Stimulated activated CD8-positive, alpha-beta memory T cell treated with anti-CD3 and anti-CD28 coated beads, Interleukin-12 subunit alpha, Interleukin-12 subunit beta, amount 100 ng/mL, for 24 hours (primary cell): ENCODE measurements around the gene MAPK4.

Experiments used
- DNase-seq: peaks from one replicate; pipeline ENCODE4 v3.0.0-alpha.2; 2020; ENCODE audit errors: extremely low read depth

The MAPK4 gene

DNA sequence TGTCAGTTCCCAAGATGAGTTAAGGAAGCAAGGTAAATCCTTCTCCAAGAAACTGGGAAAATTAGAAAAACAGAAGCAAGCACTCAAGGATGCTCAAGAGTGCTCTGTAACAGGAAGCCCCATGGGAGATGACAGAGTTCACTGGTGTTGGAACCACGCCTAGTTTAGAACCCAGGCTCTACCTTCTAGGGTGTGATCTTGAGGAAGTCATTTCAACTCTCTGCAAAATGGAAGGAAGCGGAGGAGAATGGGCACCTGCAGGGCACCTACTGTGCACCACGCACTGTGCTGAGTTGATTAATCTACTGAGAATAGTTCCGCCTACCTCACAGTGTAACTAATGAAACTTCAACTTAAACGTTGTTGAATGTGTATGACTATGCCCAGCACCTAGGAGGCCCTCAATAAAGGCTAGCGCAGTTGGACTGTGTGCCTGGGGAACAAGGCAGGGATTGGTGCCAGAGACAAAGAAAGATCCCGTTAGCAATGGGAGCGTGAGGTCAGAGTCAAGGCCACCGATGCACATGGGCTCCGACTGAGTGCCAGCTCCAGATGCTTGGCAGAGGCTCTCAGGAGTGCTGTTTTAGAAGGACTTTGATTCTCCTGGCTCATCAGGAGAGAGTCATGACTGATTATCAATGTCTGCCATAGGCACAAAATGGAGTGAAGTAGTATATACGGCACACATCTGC lies 93.7 kb downstream of the MAPK4 start:
- DNase-seq: no peak

DNA sequence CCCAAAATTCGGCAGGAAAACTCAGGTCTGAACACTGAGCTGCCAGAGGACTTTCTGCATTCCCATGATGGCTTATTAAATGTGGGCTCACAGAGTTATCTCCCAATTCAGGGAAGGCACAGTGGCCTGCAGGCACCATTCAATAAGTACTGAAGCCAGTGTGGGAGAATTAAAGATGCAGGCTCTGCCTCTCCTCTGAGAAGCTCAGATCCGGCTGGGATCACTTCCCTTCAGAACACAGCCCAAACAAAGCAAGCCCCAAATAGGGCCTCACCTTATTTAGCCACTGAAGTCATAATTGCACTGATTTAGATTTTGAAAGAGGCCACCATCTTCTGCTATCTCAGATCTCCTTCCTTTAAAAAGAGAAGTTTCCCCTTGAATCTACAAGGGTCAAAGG lies 94.3 kb downstream of the MAPK4 start:
- DNase-seq: no peak

DNA sequence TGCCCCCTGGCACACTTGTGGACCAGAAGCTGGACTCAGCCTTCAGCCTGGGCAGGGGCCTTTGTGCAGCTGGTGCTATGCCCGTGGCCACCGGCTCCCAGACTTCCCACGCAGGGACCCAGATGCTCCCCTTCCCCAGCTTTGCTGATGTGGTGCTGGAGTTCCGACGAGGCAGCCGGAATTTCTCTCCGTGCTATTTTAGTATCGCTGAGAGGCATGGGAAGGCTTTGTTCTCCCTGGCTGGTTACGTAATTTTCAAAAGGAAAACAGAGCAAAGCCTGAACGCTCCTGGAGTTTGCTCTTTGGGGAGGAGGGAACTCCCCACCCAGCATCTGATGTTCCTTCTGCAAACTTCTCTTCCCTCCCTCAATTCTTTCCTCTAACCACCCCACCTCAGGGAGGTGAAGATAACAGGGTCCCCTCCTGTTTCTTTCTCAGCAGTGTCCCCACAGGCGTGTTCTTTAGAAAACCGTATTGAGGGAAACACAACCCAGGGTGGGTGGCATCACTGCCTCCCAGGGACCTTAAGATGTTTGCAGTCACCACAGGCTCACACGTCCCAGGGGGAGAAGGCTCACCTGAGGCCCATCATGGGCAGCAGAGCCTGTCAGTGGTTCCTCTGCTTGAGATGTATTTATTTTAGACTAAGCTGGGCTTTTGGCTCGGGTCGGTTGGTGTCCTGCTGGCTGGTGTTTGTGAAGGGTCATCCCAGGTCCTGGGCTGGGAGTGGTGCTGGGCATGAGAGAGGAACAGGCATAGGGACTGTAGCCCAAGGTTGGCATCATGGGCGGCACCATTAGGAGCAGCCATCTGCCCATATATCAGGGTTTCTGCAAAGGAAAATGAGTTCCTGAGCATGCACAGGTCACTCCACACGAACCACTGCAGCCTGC lies 95.0 kb downstream of the MAPK4 start:
- DNase-seq: no peak

DNA sequence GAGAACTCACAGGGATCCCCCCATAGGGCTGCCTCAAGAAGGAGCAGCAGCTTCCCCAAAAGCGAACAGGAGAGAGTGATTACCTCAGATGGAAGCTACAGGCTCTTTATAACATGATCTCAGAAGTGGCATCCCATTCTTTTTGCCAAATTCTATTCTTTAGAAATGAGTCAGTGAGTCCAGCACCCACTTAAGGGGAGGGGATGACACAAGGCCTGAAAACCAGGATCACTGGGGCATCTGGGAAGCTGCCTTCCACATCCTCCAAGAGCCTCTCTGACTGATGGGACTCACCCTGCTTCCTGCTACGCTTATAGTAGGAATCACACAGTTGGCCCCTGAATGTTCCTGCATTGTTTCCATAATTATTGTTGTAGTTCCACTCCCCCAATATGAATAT lies 96.5 kb downstream of the MAPK4 start:
- DNase-seq: no peak

DNA sequence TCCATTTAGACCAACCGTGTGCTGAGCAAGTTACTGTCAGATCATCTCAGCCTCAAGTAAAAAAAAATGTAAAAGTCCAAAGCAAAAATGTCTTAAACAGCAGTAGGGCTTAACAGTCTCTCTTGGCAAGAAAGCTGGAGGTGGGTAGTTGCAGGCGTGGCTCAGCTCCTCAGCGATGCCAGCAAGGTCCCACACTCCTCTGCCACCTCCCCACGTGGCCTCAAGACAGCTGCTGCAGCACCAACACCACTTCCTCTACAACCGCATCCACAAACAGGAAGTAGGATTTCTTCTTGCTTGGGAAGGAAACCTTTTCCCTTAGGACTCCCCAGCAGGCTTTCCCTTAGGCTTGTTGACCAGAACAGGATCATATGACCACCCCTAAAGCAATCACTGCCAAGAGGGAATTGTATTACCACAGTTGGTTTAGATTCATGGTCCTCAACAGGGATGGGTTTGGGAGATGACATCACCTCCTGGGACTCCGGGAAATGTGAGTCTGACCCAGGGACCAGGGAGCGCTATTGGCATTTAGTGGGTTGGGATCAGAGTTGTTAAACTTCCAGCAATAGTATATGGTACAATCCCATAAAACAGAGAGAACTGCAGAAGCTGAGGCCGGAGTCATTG lies 97.1 kb downstream of the MAPK4 start:
- no peak for DNase-seq

DNA sequence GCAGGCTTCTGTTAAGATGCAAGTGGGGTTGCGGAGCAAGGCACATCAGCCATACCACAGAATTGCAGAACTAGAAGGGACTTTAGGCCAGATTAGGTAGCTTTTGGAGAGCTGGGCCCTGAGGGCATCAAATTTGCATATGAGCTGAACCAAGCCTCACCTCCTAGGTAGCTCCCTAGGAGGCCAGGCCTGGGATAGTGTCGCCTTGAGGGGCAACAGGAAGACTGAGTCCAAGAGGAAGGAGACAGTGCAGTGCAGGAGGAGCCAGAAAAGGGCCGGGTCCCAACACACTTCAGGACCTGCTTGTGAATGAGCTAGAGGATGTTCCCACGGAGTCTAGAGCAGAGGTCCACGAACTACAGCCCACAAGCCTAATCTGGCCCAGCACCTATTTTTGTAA lies 98.7 kb downstream of the MAPK4 start:
- DNase-seq: no peak

DNA sequence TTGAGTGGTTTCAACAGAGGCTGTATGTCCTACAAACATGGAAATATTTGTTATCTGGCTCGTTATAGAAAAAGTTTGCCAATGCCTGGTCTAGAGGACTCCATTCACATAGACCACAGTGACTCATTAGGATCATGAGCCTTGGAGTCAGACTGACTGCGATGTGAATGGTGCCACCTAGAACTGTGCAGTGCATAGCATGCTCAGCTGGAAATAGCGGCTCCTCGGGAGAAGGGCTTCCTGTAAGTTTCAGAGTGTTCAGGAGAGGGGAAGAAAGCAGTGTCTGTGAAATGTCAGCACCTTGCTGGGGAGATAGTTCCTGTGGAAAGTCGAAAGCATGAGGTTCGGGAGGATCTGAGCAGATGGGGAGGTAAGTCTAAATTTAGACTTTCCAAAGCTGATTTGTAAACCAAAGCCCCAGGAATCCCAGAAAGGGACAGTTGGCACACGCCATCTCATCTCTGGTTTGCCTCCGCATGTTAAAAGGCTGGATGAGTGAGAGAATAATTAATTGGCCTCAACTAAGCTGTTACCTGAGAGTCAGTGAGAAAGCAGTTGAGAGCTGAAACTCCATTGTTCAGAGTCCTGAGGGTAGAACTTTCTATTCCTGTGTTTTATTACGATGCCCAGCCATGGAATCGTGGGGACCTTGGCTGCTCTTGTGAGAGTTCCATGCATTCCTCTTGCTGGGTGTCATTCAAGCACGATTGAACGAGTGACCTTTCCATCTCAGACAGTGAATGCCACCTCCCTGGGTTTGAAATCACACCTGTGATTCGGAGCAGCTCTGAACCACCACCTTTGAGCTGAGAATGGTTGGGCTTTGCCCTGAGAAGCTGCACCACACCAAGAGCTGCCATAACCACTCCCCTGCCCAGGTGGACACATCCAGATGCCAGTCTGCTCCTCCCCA lies 99.5 kb downstream of the MAPK4 start:
- no peak for DNase-seq

DNA sequence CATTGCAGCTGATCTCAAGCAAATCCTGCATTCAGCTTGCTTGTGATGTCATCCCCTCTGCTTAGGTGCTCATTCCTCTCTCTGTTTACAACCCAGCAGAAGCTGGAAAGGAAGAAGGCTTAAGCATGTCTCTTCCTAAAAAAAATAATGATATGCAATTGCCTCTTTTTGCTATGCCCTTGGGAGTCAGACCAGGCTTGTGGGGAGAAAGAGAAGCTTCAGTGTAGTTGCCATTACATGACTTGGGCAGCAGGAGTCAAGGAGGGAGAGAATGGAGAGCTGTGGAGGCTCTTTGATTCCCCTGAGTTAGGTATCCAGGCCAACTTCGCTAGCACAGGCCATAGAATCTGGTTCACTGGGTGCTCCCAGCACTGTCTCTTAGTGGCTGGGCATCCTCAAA lies 101.1 kb downstream of the MAPK4 start:
- DNase-seq: no peak

DNA sequence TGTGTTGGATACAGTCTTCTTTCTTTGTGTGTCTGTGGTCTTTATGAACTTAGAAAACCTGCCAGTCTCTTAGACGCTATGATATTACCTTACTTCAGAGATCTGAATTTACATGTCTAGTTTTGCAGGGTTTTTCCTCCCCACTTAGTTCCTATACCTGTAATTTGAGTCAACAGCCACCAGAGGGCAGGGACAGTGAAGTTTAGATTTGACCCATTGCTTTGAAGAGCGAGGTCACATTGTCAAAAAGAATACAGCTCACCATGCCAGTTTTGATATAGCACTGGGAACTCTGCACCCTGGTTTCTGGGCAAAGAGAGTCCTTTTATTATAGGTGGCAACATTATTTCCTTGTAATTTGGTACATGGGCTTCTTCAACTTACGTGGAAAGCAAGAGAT lies 102.3 kb downstream of the MAPK4 start:
- DNase-seq: no peak

DNA sequence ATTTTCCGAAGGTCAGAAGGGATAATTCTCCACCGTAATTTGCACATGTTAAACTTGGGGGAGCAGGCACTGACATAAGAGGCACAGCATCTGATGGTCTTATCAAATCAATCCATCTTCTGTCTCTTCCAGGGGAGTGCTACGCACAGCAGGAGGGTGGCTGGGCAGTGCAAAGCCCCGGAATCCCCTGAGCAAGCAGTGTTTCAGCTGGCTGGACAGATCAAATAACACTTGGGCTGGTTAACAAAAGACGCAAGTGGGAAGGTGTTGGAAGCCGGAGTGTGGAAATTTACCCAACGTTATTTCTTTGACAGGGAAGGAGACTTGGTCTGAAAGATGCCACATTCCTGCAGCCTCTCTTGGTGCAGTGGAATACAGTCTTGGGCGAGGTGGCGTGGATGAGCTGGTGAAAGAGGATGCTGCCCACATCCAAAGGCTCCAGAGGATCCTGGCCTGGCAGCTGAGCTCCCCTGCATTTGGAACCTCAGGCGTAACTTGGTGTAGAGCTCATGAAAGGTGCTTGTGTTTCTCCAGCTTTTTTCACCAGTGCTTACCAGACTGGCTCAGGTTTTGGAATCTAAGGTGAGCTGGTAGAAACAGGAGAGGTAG lies 103.0 kb downstream of the MAPK4 start:
- no peak for DNase-seq

DNA sequence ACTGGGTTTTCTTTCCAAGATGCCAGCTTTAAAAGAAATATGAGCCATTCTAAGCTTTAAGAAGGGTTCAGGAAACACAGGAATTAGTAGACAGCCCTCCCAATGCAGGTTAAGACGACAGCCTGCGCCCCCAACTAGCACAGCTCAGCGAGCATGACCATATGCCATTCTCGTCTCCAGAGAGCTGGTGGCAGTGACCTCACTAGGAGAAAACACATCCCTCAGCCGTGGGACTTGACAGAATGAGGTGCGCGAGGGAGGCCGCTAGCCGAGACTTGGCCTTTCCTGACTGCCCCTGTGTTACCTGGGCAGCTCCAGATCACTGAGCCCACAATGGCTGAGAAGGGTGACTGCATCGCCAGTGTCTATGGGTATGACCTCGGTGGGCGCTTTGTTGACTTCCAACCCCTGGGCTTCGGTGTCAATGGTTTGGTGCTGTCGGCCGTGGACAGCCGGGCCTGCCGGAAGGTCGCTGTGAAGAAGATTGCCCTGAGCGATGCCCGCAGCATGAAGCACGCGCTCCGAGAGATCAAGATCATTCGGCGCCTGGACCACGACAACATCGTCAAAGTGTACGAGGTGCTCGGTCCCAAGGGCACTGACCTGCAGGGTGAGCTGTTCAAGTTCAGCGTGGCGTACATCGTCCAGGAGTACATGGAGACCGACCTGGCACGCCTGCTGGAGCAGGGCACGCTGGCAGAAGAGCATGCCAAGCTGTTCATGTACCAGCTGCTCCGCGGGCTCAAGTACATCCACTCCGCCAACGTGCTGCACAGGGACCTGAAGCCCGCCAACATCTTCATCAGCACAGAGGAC lies 103.9 kb downstream of the MAPK4 start:
- no peak for DNase-seq

DNA sequence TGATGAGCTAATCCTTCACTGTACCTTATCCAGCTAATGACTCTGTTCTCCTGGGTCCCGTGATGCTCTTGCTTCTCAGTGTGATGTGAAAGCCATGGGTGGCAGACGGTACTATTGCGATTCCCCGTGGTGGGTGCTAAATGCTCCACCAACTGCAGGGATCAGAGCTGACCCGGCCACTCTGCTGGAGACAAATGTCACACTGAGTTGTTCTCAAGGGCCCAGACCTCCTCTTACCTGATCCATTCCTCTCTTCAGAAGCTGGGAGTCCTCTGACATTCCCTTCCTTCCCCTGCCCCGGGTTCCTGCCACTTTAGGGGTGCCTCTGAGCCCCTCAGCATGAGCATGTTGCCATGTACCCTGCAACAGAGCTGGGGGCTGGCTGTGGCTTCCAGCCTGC lies 105.1 kb downstream of the MAPK4 start:
- no peak for DNase-seq

DNA sequence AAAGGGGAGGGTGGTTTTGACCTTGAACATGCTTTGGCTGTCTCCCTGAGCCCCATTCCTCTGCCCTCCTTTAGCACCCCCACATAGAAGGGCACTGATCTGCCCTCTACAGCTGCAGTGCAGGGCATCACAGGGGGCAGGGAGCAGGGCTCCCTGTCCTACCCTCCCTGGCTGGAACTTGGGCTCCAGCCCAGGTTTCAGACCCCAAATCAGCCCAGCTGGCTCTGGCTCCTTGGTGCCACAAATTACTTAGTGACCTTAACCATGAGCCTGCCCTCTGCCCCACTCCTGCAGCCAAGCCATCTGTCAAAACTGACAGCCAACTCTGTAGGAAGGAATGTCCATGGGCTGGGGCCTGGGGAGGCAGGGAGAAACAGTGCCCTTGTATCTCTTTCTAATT lies 105.6 kb downstream of the MAPK4 start:
- DNase-seq: no peak

DNA sequence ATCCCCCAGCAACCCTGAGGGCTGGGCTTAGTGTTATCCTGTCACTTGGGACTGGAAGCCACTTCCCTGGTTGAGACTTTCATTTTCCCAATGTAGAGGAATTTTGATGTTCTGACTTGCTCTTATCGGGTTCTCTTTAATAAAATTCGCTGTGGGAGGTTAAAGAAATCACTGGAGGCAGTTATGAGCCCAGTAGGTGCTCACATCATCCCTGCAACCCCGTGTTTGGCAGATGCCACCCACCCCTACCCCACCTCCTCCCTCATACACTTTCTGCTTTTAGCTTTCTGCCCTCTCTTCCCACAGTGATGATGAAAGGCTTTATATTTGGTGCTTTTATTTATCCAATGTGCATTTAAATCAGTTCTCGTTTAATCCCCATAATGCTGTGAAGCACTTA lies 106.6 kb downstream of the MAPK4 start:
- DNase-seq: no peak

DNA sequence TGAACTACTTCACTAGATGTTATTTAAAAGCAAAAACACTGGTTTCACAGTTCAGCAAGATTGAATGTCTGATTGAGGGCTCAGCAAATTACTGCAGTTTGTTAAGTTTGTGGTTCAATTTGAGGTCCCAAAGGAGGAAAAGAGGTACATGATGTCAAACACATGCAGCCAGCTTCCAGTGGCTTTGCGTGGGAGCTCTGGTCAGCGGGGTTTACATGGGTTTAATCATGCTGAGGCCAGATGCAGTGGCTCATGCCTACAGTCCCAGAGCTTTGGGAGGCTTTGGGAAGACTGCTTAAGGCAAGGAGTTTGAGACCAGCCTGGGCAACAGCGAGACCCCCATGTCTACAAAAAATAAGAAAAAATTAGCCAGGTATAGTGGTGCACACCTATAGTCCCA lies 111.5 kb downstream of the MAPK4 start:
- DNase-seq: no peak

DNA sequence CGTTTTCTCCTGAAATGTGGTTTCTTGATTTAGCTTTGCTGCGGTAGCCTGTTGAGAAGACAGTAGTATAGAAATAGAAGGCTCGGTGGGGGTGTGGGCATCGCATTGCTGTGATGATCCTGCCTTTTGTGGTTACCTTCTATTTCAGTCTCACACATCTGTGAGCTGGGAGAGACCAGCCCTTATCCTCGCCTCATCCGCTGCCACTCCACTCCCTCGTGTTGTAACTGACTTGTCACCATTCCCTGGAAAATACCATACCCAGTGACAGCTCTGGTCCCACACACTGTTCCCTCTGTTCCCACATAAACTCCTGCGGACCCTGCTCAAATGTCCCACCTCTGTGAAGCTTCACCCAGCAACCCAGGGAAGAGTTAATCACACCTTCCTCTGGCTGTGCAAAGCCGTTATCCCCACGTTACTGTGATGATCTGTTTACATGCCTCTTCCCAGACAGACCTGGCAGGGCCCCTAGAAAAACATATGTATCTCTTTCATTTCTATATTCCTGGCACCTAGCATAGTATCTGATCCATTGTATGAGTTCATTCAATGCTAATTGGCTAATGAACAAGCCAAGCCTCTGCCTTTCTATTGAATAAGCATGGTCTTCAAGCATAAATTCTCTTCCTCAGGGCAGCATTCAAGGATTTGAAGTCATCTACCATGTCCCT lies 114.6 kb downstream of the MAPK4 start:
- DNase-seq: no peak

DNA sequence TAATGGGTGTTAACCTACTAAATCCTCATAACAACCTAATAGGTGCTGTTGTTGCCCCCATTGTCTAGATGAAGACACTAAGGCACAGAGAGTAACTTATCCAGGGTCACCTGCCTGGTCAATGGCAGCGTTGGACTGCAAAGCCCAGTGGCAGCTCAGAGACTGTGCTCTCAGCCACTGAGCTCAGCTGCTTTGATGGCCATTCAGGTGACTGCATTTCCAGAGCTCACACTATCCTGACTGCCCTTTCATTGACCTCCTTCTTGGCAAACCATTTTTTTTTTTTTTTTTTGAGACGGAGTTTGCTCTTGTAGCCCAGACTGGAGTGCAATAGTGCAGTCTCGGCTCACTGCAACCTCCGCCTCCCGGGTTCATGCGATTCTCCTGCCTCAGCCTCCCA lies 115.2 kb downstream of the MAPK4 start:
- no peak for DNase-seq

DNA sequence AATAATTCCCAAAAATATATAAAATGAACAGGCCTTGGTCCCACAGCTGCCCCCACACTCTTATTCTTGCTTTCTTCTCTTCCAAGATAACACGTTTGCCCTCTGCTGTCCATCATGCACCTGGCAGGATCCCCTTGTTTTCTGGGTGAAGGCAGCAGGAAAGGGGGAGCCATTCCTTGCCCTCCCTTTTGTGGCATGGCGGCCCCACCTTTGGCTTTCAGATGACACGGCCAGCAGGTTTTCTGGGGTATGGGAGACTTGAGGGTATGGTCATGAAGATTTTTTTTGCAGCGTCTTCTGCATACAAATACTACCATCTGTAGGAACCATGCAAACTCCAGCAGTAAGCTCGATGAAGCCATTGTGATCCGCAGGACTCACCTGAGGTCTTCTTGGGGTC lies 118.8 kb downstream of the MAPK4 start:
- DNase-seq: no peak

DNA sequence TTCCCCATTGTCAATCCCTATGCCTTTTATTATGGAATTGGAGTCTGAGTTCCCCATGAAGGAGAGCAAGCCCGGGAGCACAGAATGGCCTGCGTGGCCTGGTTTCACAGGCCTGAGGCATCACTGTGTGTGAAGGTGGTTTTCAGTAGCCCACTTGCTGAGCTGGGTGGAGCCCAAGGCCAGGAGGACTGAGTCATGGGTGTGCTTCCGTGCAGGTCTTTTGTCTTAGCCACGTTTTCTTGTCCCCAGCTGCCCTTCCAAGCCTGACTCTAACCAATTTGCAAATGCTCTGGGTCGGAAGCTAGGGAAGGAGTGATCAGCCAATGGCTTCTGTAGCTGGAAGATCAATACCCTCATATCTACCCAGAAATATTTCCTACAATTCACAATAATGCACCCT lies 119.2 kb downstream of the MAPK4 start:
- DNase-seq: no peak

DNA sequence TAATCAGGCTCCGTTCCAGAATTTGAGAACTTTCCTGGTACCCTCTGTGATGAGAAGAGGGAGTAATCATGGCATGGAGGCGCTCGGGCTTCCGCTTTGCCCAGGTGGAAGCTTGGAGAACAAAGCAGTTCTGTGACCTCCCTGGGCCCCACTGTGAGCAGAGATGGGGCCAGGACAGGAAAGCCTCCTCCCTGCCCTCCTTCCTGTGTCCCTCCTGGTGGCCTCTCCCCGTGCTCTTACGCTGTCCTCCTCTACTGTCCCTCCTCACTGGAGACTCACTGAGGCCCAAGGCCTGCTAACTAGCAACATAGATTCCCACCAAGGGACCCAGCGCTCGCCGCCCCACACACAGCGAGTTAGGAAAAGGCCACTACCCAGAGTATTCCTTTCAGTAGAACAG lies 119.8 kb downstream of the MAPK4 start:
- no peak for DNase-seq
